H9 (cell line): ENCODE data around the gene DRD1. TPM values are rescaled to one million over a fixed set of nuclear protein-coding genes. Genes with fewer than 3 reads are reported as not detected.

Source experiments
- DNase-seq: peaks from one replicate; pipeline ENCODE4 v3.0.0-alpha.2; 2017
- H2AFZ ChIP-seq: one replicate; pipeline ENCODE4 v1.6.1; 2013; ENCODE audit warnings: mild to moderate bottlenecking, low read length, control low read depth, moderate library complexity
- H2AK5ac ChIP-seq: 2 replicates; pipeline ENCODE4 v1.6.1; 2013; ENCODE audit warnings: low read length, control low read depth, mixed read lengths; ENCODE audit not compliant: insufficient read length
- H2BK120ac ChIP-seq: one replicate; pipeline ENCODE4 v1.6.1; 2013; ENCODE audit warnings: low read depth, mild to moderate bottlenecking, low read length, control low read depth, inconsistent platforms; ENCODE audit not compliant: poor library complexity, severe bottlenecking
- H2BK12ac ChIP-seq: 2 replicates; pipeline ENCODE4 v1.6.1; 2013; ENCODE audit warnings: low read length, control low read depth, mixed read lengths, low read depth; ENCODE audit not compliant: insufficient read length
- H2BK15ac ChIP-seq: 2 replicates; pipeline ENCODE4 v1.6.1; 2013; ENCODE audit warnings: low read depth, low read length, control low read depth
- H2BK20ac ChIP-seq: one replicate; pipeline ENCODE4 v1.6.1; 2013; ENCODE audit warnings: low read depth, mild to moderate bottlenecking, low read length, control low read depth, inconsistent platforms; ENCODE audit not compliant: poor library complexity, severe bottlenecking
- H2BK5ac ChIP-seq: 2 replicates; pipeline ENCODE4 v1.6.1; 2013; ENCODE audit warnings: low read length, control low read depth, mixed read lengths; ENCODE audit not compliant: insufficient read length
- H3K14ac ChIP-seq: 2 replicates; pipeline ENCODE4 v1.6.1; 2013; ENCODE audit warnings: low read length, control low read depth; ENCODE audit not compliant: insufficient read depth
- H3K18ac ChIP-seq: 2 replicates; pipeline ENCODE4 v1.6.1; 2013; ENCODE audit warnings: low read depth, mild to moderate bottlenecking, mixed read lengths, low read length, control low read depth; ENCODE audit not compliant: insufficient read length
- H3K23ac ChIP-seq: 2 replicates; pipeline ENCODE4 v1.6.1; 2013; ENCODE audit warnings: low read length, control low read depth, mixed read lengths, low read depth; ENCODE audit not compliant: insufficient read length
- H3K23me2 ChIP-seq: 2 replicates; pipeline ENCODE4 v1.6.1; 2013; ENCODE audit warnings: low read depth, mild to moderate bottlenecking, mixed read lengths, low read length, control low read depth; ENCODE audit not compliant: insufficient read length, poor library complexity, severe bottlenecking
- H3K27ac ChIP-seq: 2 replicates; pipeline ENCODE4 v1.5.1; 2013; ENCODE audit warnings: low read length, control low read depth, mixed read lengths, low read depth; ENCODE audit not compliant: insufficient read length
- H3K27me3 ChIP-seq: 2 replicates; pipeline ENCODE4 v1.6.1; 2013; ENCODE audit warnings: low read length, control low read depth, inconsistent platforms; ENCODE audit not compliant: insufficient read depth
- H3K4ac ChIP-seq: 2 replicates; pipeline ENCODE4 v1.6.1; 2013; ENCODE audit warnings: low read depth, mild to moderate bottlenecking, control low read depth, inconsistent platforms, low read length, moderate library complexity
- H3K4me1 ChIP-seq: 2 replicates; pipeline ENCODE4 v1.6.1; 2013; ENCODE audit warnings: low read length, control low read depth, inconsistent platforms; ENCODE audit not compliant: insufficient read depth
- H3K4me2 ChIP-seq: 2 replicates; pipeline ENCODE4 v1.6.1; 2013; ENCODE audit warnings: low read length, control low read depth, mixed read lengths; ENCODE audit not compliant: insufficient read length, insufficient read depth
- H3K56ac ChIP-seq: 2 replicates; pipeline ENCODE4 v1.6.1; 2013; ENCODE audit warnings: low read depth, mild to moderate bottlenecking, mixed read lengths, low read length, control low read depth; ENCODE audit not compliant: insufficient read length
- H3K79me1 ChIP-seq: 2 replicates; pipeline ENCODE4 v1.6.1; 2013; ENCODE audit warnings: low read depth, mild to moderate bottlenecking, moderate library complexity, low read length, control low read depth, inconsistent platforms; ENCODE audit not compliant: insufficient read depth, poor library complexity, severe bottlenecking
- H3K79me2 ChIP-seq: 2 replicates; pipeline ENCODE4 v1.6.1; 2013; ENCODE audit warnings: low read length, control low read depth, inconsistent platforms; ENCODE audit not compliant: insufficient read depth
- H3K9ac ChIP-seq: 2 replicates; pipeline ENCODE4 v1.6.1; 2013; ENCODE audit warnings: low read length, control low read depth, mixed read lengths; ENCODE audit not compliant: insufficient read length; ENCODE audit errors: extremely low read depth
- H3K9me3 ChIP-seq: one replicate; pipeline ENCODE4 v1.6.1; 2013; ENCODE audit warnings: low read depth, low read length, inconsistent platforms; ENCODE audit not compliant: control insufficient read depth
- H3T11ph ChIP-seq: one replicate; pipeline ENCODE4 v1.6.1; 2013; ENCODE audit warnings: mild to moderate bottlenecking, low read length, control low read depth, inconsistent platforms
- H4K20me1 ChIP-seq: one replicate; pipeline ENCODE4 v1.6.1; 2013; ENCODE audit not compliant: control insufficient read depth, insufficient read length, insufficient read depth
- H4K5ac ChIP-seq: 2 replicates; pipeline ENCODE4 v1.6.1; 2013; ENCODE audit warnings: low read depth, mild to moderate bottlenecking, mixed read lengths, low read length, control low read depth; ENCODE audit not compliant: insufficient read length
- H4K8ac ChIP-seq: replicated peaks from 2 replicates; pipeline ENCODE4 v1.6.1; 2013; ENCODE audit warnings: low read length, control low read depth, mixed read lengths, low read depth; ENCODE audit not compliant: insufficient read length
- H4K91ac ChIP-seq: 2 replicates; pipeline ENCODE4 v1.6.1; 2013; ENCODE audit warnings: low read depth, mild to moderate bottlenecking, moderate library complexity, mixed read lengths, low read length, control low read depth; ENCODE audit not compliant: insufficient read length
- H3K27ac Mint-ChIP-seq, 3 experiments: 2 replicates in 2 of 3; 3 replicates in 1 of 3; pipeline ENCODE4 v1.8.0; 2020 to 2021; ENCODE audit warnings: mixed read lengths in 3 of 3, mild to moderate bottlenecking in 1 of 3, moderate library complexity in 1 of 3
- H3K27me3 Mint-ChIP-seq: 2 replicates; pipeline ENCODE4 v1.8.0; 2021; ENCODE audit warnings: low read depth, mild to moderate bottlenecking, moderate library complexity, mixed read lengths
- H3K36me3 Mint-ChIP-seq, 3 experiments: 2 replicates in 2 of 3; 3 replicates in 1 of 3; pipeline ENCODE4 v1.8.0; 2020 to 2021; ENCODE audit warnings: low read depth in 3 of 3, mixed read lengths in 3 of 3; ENCODE audit not compliant: insufficient read depth in 1 of 3
- H3K4me1 Mint-ChIP-seq, 2 experiments: 2 replicates each; pipeline ENCODE4 v1.8.0; 2020; ENCODE audit warnings: mixed read lengths in 2 of 2
- H3K4me3 Mint-ChIP-seq, 2 experiments: 2 replicates in 1 of 2; 3 replicates in 1 of 2; pipeline ENCODE4 v1.8.0; 2020 to 2021; ENCODE audit warnings: mild to moderate bottlenecking in 2 of 2, mixed read lengths in 2 of 2, moderate library complexity in 1 of 2
- H3K9me3 Mint-ChIP-seq, 2 experiments: 2 replicates in 1 of 2; 3 replicates in 1 of 2; pipeline ENCODE4 v1.8.0; 2020; ENCODE audit warnings: mild to moderate bottlenecking in 2 of 2, mixed read lengths in 2 of 2, moderate library complexity in 1 of 2
- WGBS: extraction: QIAGEN DNeasy Blood & Tissue Kit; methylation state at CpG from one replicate; pipeline ENCODE4 v1.1.7; 2013; ENCODE audit warnings: missing lambda C conversion rate, low lambda C conversion rate, mixed read lengths; ENCODE audit not compliant: insufficient read length; ENCODE audit errors: extremely low coverage; 5-methylcytosine and 5-hydroxymethylcytosine counted together
- total RNA-seq: library from RNA; stranded (reverse); gene quantifications from 2 replicates; pipeline ENCODE4 v1.2.1, GENCODE V29; 2021
- TF ChIP-seq, protein P1 (sequence below): fragments of 200-600 bp; sonication (generic); conservative IDR thresholded peaks from 3 replicates; pipeline ENCODE4 v1.8.0; 2021; ENCODE audit warnings: antibody characterized with exemption, mild to moderate bottlenecking

The DRD1 gene
- total RNA-seq, 1 experiment from 2014 or later: not detected

DNA sequence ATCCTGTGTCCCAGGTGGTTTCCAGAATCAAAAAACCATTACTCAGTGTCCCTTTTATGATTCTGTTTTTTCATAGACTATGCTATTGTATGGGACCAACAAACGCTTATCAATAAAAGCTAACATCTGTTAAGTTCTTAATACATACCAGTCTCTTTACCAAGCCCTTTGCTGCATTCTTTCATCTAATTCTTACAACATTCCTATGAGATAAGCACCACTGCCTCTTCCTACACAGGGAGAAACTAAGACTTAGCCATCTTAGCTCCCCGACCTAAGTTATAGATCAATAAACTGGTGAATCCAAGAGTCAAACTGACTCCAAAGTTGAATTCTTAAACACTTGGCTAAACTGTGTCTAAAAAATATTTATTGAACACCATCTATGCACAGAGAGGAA, 26.6 kb downstream of the DRD1 start:
- Histone ChIP-seq H2BK15ac (no peak overlapping the region), H3K4me2 (no peak overlapping the region), H3K23ac (no peak overlapping the region), H4K8ac (no peak overlapping the region), H3K27ac (no peak overlapping the region), H3K4ac (no peak overlapping the region), H3K9ac (no peak overlapping the region), H2BK120ac (no peak overlapping the region), H3K79me2 (no peaks in the 10 kb centered on the region), H4K20me1 (no peaks in the 10 kb centered on the region), H3K79me1 (no peaks in the 10 kb centered on the region), H3K4me1 (no peaks in the 10 kb centered on the region), H4K91ac (no peak overlapping the region), H3K27me3 (no peaks in the 10 kb centered on the region), H2BK5ac (no peak overlapping the region), H2AFZ (no peak overlapping the region), H4K5ac (no peak overlapping the region), H3K18ac (no peak overlapping the region), H3K9me3 (no peaks in the 10 kb centered on the region), H2BK20ac (no peak overlapping the region), H3K56ac (no peak overlapping the region), H3T11ph (no peak overlapping the region), H3K23me2 (no peaks in the 10 kb centered on the region), H2BK12ac (no peak overlapping the region), H3K14ac (no peak overlapping the region), H2AK5ac (no peak overlapping the region)
- Mint-ChIP-seq H3K9me3 (peaks cover 4 to 7% of the 10 kb centered on the region in 2 experiments; a peak in 4 of 5 replicates), H3K27me3 (peaks cover 2% of the 10 kb centered on the region; the same call in 1 of the 2 replicates), H3K4me3 (no peak overlapping the region), H3K27ac (no peak overlapping the region), H3K4me1 (peaks cover 3 to 5% of the 10 kb centered on the region in 2 experiments; a peak in 3 of 4 replicates), H3K36me3 (peaks cover 0 to 15% (median 1%) of the 10 kb centered on the region in 3 experiments; a peak in 3 of 7 replicates)
- WGBS: no CpG with 5 or more reads among the region's 2 CpGs
- DNase-seq: no peak
- TF ChIP-seq, protein P1, sequence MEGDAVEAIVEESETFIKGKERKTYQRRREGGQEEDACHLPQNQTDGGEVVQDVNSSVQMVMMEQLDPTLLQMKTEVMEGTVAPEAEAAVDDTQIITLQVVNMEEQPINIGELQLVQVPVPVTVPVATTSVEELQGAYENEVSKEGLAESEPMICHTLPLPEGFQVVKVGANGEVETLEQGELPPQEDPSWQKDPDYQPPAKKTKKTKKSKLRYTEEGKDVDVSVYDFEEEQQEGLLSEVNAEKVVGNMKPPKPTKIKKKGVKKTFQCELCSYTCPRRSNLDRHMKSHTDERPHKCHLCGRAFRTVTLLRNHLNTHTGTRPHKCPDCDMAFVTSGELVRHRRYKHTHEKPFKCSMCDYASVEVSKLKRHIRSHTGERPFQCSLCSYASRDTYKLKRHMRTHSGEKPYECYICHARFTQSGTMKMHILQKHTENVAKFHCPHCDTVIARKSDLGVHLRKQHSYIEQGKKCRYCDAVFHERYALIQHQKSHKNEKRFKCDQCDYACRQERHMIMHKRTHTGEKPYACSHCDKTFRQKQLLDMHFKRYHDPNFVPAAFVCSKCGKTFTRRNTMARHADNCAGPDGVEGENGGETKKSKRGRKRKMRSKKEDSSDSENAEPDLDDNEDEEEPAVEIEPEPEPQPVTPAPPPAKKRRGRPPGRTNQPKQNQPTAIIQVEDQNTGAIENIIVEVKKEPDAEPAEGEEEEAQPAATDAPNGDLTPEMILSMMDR: no peak
